Measurements from ENCODE around the gene CAVIN2.

- TF ChIP-seq CTCF (IDR thresholded peaks at IDR 0.05): no peak
- TF ChIP-seq POLR2A (IDR thresholded peaks at IDR 0.05): no peak
Observed at GRCh38 chr2:191888400-191889166, 41.7 kb upstream of the CAVIN2 start.
